GM18867 (cell line): ENCODE measurements around the gene CFAP299.
A peak's percentile ranks its signal among the peaks of the same experiment; 100 is the strongest.
"Not testable (repeated sequence)": the region's sequence is repeated elsewhere in the genome, so short reads cannot be mapped to it uniquely, and the experiment has no call there.

ENCODE experiments used
- ATAC-seq: cut with Tn5 transposase; IDR thresholded peaks from one replicate; pipeline ENCODE4 v1.9.1; 2021; ENCODE audit warnings: mild to moderate bottlenecking, moderate library complexity; ENCODE audit not compliant: unreplicated experiment

CFAP299 gene

DNA sequence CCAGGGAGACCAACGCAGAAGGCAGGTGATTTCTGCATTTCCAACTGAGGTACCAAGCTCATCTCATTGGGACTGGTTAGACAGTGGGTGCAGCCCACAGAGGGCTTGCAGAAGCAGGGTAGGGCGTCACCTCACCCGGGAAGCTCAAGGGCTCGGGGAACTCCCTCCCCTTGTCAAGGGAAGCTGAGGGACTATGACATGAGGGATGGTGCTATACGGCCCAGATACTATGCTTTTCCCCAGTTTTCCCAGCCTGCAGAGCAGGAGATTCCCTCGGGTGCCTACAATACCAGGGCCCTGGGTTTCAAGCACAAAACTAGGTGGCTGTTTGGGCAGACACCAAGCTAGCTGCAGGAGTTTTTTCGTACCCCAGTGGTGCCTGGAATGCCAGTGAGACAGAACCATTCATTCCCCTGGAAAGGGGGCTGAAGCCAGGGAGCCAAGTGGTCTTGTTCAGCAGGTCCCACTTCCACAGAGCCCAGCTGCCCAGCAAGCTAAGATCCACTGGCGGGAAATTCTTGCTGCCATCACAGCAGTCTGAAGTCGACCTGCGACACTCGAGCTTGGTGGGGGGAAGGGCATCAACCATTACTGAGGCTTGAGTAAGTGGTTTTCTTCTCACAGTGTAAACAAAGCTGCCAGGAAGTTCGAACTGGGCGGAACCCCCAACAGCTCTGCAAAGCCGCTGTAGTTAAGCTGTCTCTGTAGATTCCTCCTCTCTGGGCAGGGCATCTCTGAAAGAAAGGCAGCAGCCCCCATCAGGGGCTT lies 103.9 kb downstream of the CFAP299 start:
- not testable (repeated sequence) for ATAC-seq

DNA sequence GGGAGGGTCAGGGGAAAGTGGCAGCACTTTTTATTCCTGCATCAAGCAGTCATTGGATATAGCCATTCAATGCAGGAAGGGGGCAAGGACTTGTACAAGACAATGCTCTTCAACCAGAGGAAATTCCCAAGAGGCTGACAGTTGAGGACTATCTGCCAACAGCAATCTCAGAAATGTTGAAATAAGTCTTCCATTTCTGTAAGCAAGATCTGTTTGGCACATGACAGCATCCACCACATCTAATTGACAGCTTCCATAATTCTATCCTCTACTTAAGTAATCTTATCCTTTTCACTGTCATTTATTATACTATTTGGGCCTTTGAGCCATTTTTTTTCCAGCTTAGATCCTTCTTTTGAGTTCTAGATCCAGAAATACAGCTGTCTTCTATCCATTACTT lies 110.7 kb downstream of the CFAP299 start:
- no peak for ATAC-seq

DNA sequence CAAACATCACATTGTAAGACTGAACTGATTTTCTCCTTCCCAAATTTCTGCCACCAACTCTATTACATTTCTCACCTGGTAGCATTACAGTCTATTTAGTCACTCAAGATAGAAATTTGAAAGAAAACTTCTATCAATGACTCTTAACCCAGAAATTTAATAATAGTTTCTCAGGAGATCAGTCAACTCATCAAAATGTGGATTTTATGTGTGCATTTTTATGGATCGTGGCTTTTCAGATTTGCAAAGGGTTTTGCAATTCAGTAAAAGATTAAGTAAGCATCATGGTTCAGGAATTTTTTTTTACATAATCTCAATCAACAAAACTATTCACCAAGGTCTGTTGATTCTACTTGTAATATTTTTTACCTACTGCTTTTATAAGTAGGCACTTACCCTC lies 111.1 kb downstream of the CFAP299 start:
- no peak for ATAC-seq

DNA sequence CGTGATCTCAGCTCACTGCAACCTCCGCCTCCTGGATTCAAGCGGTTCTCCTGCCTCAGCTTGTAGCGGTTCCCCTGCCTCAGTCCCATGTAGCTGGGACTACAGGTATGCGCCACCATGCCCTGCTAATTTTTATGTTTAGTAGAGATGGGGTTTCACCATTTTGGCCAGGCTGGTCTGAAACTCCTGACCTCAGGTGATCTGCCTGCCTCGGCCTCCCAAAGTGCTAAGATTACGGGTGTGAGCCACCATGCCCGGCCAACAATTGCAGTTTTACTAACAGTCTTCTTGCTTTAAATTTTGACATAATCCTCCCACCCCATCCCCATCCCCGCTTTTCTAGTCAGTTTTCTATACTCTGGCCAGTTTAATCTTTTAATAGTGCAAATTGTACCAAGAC lies 112.0 kb downstream of the CFAP299 start:
- ATAC-seq = no peak

DNA sequence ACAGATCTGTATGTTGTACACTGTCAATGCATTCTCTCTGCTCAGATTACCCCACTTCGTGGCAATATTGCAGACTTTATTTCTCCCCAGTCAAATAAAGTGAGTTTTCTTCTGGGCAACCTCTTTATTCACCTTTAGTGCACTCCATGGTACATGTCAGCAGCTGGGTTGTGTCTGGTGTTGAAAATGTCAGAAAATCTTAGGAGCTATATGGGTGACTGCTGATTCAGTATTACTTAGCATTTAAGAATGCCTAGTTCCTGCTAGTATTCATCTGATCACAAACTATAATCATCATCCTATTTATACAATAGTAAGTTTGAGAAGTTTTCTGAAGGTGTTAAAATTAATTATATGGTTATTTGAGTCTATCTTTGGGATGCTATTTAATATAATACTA lies 112.5 kb downstream of the CFAP299 start:
- ATAC-seq = no peak

DNA sequence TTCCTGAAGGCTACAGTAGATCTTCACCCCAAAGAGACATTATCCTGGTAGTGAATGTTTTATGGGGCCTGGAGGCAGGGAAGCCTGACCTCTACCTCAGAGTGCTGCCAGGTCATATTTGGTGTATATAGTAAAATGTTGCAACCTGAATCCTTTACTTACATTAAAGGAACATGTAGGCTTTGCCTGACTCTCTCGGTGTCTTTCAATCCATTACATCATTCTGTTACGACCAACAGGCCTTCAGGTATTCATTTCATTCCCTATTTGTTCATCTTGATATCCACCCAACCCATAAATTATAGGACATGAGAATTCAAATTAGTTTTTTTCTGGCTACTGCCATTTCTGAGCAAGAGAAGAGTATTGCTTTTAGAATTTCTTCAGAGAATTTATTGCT lies 116.5 kb downstream of the CFAP299 start:
- no peak for ATAC-seq

DNA sequence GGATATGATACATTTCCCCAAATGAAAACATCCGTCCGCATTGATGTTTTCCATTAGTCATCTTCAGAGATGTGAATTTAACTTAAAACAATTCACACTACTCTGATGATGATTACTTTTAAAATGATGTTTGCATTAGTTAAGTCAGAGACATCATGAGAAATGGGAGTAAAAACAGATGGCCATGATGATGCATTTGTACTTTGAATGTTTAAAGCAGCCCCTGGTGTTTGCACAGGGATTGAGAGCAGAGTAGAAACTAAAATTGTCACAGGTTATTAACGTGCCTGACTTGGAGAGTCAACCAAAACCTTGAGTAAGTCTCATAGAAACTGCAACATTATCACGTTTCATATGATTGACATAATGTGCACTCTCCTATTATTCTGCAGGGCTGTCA lies 117.2 kb downstream of the CFAP299 start:
- ATAC-seq = no peak

DNA sequence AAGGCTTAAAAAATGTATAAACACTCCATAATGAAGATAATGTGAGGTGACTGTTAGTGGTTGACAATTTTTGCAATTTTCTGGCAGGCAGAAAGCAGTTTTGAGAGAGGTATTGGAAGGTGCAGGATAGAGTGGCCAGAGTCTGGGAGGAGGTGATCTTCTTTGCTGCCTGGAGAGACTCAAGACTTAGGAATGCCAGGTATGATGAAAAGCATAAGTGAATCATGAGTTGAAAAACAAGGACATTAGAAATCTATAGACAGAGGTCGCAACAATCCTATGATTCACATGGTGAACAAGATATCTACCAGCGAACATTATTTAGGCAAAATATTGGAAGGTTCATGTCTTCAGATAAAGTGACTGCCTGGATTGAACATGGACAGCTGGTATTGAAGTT lies 118.5 kb downstream of the CFAP299 start:
- no peak for ATAC-seq

DNA sequence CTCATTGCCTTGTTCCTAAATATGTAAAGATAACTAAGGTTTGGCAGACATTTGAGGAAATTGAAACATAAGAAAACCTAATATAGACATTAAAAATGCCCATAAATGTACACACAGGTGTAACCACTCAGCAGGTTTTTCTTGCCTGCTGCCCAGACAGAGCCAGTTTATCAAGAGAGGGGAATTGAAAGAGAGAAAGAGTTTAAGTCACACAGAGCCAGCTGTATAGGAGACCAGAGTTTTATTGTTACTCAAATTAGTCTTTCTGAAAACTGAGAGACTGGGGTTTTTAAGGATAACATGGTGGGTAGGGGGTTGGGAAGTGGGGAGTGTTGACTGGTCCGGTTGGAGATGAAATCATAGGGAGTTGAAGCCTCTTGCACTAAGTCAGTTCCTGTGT lies 119.0 kb downstream of the CFAP299 start:
- ATAC-seq = no peak

DNA sequence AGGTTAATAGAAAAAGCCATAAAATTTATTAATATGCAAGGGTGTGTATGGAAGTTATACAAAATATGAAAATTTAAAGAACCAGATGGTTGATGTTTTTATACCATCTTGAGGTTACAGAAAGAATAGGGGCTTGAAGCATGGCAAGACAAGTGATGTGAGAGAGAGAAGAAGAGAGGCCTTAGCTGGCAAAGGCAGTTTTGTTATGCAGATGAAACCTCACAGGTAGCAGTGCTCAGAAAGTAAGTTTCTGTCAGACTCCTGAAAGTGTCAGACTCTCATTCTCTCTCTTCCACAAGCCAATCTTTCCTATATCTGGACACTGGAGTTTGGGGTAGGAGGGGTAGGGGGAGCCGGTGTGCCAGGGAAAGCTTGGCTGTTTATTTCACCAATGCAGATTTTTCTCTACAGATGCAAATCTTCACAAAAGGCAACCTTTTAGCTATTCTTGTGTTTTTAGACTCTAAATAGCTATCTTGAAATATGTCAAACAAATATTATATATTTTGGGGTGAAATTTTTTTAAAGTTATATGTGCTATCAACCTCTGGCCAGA lies 124.5 kb downstream of the CFAP299 start:
- no peak for ATAC-seq

DNA sequence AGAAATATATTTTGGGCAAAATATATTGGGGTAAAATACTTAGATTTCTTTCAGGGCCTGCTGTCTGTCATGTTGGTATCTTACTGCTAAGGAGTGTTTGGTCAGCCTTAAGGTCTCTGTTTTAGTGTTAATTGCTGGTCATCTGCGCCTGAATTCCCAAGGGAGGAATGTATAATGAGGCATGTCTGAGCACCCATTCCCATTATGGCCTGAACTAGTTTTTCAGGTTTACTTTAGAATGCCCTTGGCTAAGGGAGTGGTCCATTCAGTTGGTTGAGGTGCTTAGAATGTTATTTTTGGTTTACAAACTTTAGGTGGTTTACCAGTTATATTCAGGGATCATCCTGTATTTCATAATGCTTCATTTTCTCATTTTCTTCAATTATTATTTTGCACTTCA lies 125.9 kb downstream of the CFAP299 start:
- no peak for ATAC-seq

DNA sequence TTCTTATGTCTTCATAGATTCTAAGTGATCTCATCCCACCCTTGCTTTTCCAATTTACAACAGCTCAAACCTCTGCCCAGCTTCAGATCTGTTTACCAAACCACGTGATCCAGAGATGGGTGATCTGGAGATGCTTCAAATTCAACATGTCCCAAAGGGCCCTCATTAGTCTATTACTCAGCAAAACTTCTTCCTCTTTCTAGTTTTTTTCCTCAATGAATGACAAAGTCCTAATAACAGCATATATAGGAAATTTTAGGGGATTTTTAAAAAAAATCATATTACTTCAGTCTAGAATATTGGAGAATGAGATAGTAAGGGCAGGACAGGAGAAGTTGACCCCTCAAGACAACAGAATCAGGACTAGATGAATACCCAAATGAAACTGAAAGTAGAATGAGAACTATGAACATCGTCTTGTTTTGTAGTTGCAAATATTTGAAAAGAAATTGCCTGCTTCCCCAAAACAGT lies 127.1 kb downstream of the CFAP299 start:
- ATAC-seq = peak; percentile 88

DNA sequence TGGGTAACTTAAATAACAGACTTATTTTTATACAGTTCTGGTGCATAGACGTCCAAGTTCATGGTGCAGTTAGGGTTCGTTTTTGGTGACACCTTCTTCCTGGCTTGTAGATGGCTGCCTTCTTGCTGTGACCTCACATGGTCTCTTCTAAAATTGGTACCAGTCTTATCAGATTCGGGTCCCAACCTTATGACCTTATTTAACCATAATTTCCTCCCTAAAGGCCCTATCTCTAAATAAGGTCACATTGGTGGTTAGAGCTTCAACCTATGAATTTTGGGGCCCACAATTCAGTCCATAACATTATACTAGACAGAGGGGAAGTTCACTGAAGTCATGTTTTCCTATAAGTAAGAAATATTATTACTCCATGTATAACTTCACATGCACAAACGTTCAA lies 128.0 kb downstream of the CFAP299 start:
- no peak for ATAC-seq

DNA sequence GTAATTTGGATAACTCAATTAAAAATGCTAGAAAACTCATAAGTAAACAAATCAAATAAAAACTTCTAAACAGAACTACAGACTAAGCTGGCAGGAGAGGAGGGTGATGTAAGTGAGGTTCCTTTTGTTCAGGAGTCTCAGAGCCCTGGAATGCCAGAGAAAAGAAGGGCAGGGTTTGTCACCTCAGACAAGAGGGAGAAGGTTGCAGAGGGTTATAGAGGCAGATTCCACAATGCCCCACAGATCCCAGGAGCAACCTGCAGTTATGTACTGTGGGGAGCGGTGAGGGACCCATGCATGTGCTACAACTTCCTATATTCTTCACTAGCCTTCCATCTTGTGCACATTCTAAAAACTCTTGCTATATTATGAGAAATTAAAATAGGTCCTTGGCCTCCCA lies 129.7 kb downstream of the CFAP299 start:
- no peak for ATAC-seq

DNA sequence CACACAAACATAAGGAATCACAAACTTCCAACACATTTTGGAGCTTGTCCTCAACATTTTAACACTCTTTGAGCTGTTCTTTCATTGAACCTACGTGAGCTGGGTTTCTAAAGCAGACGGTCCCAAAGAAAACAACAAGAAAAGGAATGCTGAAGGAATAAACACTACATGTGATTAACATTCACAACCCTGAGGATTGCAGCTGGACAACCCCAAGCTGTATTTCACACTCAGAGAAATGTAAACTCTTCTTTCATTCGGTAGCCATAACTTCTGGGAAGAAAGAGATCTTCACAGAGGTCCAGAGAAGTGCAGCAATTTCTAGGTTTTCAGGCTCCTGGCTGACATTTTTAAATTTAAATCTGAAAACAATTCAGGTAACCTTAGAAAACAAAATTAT lies 130.2 kb downstream of the CFAP299 start:
- no peak for ATAC-seq

DNA sequence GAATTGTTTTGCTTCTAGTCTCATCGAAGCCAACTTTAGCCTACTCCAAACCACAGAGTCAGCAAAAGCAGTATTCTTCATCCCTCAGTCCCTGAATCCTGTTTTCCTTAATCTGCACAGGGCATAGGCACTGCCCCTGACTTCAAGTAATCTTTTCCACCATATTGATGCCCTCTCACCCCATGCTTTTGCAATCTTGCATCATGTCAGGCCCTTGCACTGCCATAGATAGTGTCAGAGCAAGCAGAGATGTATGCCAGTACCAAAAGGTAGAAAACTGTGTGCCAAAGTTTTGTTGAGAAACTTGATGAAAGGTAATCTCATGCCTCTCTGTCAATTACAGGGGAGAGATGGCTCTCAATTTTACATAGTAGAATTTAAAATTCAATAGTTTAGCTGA lies 131.1 kb downstream of the CFAP299 start:
- ATAC-seq = no peak

DNA sequence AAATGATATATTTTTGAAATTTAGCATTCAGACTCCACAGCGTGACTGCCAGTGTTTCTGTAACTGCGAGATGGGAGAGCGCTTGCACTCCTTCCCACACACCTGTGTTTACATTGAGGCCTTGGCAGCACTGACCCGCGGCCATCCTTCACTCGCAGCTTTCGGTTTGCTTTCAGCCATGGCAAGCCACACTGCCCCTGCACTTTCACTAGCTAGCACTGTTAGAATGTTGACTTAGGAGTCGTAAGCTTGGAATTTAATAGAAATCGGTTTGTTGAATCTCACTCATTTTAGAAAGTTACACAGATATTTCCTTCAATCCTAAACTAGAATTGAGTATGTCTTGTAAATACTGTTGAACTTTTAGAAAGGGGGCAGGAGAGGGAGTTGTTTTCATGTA lies 136.2 kb downstream of the CFAP299 start:
- no peak for ATAC-seq

DNA sequence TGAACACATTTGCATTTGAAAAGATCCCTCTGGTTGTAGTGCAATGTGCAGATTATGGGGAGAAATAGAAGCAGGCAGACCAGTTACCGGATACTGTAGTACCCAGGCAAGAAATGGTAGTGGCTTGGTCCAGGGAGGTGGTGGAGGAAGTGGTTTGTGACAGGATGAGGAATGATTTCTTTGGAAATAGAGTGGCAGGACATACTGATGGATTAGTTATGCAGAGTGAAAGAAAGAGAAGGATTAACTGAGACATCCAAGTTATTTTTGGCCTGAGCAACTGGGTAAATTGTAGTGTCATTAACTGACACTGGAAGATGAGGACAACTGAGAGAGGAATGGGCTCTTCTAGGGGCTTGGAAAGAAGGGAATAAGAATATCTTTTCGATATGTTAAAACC lies 139.7 kb downstream of the CFAP299 start:
- no peak for ATAC-seq

DNA sequence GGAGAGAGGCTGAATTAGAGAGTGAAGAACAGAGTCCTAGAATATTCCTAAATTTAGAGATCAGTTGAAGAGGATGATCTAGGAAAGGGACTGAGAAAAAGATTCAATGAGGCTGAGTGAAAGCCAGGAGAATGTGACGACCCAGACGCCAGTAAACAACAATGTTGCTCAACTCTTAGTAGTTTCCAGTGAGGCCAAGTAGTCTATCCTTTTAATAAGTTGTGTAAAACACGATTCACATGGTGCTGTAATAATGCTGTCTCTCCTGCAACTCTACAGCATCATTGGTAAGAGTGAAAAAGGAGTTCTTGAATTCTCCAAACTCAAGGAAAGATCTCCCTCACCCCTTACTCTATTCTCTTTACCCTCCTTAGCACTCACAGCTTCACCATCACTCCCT lies 140.3 kb downstream of the CFAP299 start:
- ATAC-seq = no peak

DNA sequence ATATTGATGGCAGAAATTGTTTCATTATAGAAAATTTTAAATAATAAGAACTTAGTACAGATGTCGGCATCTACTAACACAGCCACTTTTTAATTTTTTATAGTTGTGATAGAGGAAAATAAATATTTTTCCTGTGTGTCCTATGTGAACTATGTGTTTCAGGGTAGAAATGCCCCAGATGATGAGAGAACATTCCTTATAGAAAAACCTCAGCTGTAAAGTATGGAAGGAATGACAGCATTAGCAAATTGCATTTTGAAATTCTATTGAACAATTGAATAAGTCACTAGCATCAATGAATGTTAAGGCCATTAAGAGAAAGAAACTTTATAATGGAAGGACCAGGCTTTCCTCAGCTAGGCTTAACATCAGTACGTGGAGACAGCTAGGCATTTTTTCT lies 149.2 kb downstream of the CFAP299 start:
- ATAC-seq = no peak

DNA sequence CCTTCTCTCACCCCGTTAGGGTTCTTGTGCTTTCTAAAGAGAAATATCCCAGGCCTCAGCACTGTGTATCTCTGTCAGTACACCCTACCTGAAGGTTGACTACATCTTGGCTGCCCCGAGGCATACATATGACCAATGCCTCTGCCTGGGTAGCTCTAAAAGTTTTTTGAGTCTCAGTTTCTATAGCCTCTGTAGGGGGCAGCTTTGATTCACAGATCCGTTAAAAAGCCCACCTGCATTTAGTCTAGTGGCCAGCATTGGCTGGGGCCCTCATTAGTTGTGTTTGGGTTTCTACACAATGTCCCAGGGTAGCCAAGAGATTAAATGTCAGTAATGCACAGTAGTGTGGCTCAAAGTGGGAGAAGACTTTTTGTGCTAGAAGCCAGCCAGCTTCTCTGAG lies 151.1 kb downstream of the CFAP299 start:
- no peak for ATAC-seq

DNA sequence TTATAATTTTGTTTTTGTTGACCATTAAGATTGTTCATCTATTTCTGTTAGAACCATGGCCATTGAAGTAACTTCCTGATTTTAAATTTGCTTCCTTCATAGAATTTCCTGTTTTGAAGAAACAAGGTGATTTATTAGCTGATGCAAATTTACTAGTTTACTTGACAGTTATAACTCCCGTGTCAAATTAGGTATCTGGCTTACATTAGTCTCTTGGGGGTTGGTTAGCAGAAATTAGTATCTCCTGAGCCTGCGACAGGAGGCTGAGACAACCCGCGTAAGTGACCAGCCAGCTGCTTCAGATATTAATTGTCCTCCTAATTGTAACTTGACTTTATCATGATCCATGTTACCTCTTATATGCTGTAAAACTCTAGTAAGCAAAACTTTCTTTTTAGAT lies 154.3 kb downstream of the CFAP299 start:
- peak; percentile 61 for ATAC-seq

DNA sequence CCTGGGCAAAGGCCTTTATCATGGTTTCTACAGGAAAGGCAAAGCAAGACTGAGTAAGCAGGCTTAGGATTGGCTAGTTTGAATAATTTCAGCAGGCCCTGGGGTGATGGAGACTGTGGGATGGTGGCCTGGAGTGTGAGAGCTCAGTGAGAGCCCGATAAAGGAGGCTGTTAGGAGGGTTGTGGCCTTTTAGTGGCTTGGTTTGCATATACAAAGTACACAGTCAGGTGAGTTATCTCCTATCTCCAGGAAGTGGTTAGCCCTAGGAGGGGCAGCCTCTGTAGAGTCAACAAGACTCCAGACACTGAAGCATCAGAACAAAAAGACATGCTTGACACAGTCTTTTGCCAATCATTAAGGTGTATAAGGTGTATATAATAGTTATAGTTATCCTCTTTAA lies 157.2 kb downstream of the CFAP299 start:
- peak; percentile 60 for ATAC-seq
